A549 (cell line): ENCODE measurements around the gene CADPS2. TPM values are rescaled to one million over a fixed set of nuclear protein-coding genes. Genes with fewer than 3 reads are reported as not detected.

Source experiments
- ATAC-seq, 2 experiments: fragments of 200-7000 bp in 1 of 2; fragments of >200 bp in 1 of 2; cut with Nextera tagmentation in 1 of 2; cut with Tn5 transposase in 1 of 2; 3 replicates each; pipeline versions ENCODE4 v1.8.0 to v1.9.1; 2018 to 2020; ENCODE audit warnings: mild to moderate bottlenecking in 1 of 2, moderate library complexity in 1 of 2
- CTCF ChIA-PET: fragments of 300-600 bp; sonication (Branson Sonifier 250); formaldehyde crosslinking; extraction: SDS; loops from one replicate; lab custom pipeline; 2021; ENCODE audit warnings: antibody characterized with exemption, inconsistent platforms; lab: Yijun Ruan, JAX
- POLR2A ChIA-PET: fragments of 350-600 bp; formaldehyde crosslinking; extraction: SDS; loops from one replicate; lab custom pipeline; 2021; ENCODE audit warnings: antibody characterized with exemption, inconsistent platforms; lab: Yijun Ruan, JAX
- DNase-seq, 2 experiments: peaks; one replicate each; pipeline versions ENCODE4 v3.0.0 to v3.0.0-alpha.2; 2011 to 2016; ENCODE audit warnings: low read depth in 1 of 2, low spot score in 1 of 2
- FAIRE-seq: peaks from 2 replicates; lab custom pipeline; 2011; peaks lifted over from hg19 to GRCh38; lab: Jason Lieb, UNC
- H3K27ac ChIP-seq, 2 experiments: fragments of >200 bp; sonication (Bioruptor Twin); formaldehyde crosslinking; 3 replicates each; pipeline ENCODE4 v1.5.1; 2016 to 2017
- H3K4me1 ChIP-seq: fragments of >200 bp; sonication (Bioruptor Twin); formaldehyde crosslinking; 3 replicates; pipeline ENCODE4 v1.6.1; 2016
- H3K4me2 ChIP-seq: fragments of >200 bp; sonication (Bioruptor Twin); formaldehyde crosslinking; 3 replicates; pipeline ENCODE4 v1.6.1; 2016
- H3K4me3 ChIP-seq: fragments of >200 bp; sonication (Bioruptor Twin); formaldehyde crosslinking; 3 replicates; pipeline ENCODE4 v1.5.1; 2016
- H3K9me3 ChIP-seq: fragments of >200 bp; sonication (Bioruptor Twin); formaldehyde crosslinking; 3 replicates; pipeline ENCODE4 v1.6.1; 2016
- CBX8 ChIP-seq: fragments of 200-600 bp; sonication (generic); IDR thresholded peaks from 2 replicates; pipeline ENCODE4 v1.6.1; 2016
- FOSL2 ChIP-seq, 2 experiments: fragments of 450-650 bp in 1 of 2; fragments of >200 bp in 1 of 2; sonication (Bioruptor Twin) in 1 of 2; formaldehyde crosslinking; IDR thresholded peaks; 2 replicates each; pipeline versions ENCODE4 v1.5.0 to v1.6.1; 2016 to 2020; ENCODE audit warnings: mild to moderate bottlenecking in 1 of 2, moderate library complexity in 1 of 2
- HMGXB4 ChIP-seq: fragments of 250-450 bp; sonication (Bioruptor Pico); IDR thresholded peaks from 2 replicates; pipeline ENCODE4 v1.5.0; 2021; ENCODE audit warnings: mild to moderate bottlenecking, moderate library complexity, borderline replicate concordance
- MYC ChIP-seq: IDR thresholded peaks from 2 replicates; pipeline ENCODE4 v1.6.1; 2012; ENCODE audit warnings: mild to moderate bottlenecking, inconsistent platforms, low read length, improper control_type of control experiment, borderline replicate concordance
- NPAS2 ChIP-seq: fragments of 250-450 bp; sonication (Bioruptor Pico); IDR thresholded peaks from 2 replicates; pipeline ENCODE4 v1.8.0; 2022; ENCODE audit warnings: mild to moderate bottlenecking, moderate library complexity, borderline replicate concordance
- SREBF2 ChIP-seq: fragments of 450-650 bp; IDR thresholded peaks from 2 replicates; pipeline ENCODE4 v1.6.1; 2014; ENCODE audit warnings: mild to moderate bottlenecking, moderate library complexity
- WGBS: methylation state at CpG from one replicate; pipeline ENCODE4 v1.1.6; 2017; ENCODE audit errors: missing lambda C conversion rate; 5-methylcytosine and 5-hydroxymethylcytosine counted together
- polyA plus RNA-seq, 4 experiments: library from polyadenylated mRNA; depleted of rRNA in 3 of 4; stranded (reverse); fragments of >200 nt; fragmentation: RNase III in 1 of 4; extraction: RNeasy Plus Mini Kit Qiagen cat#74134 plus additional on column Dnase treatment in 1 of 4; gene quantifications; 2 replicates in 3 of 4; 3 replicates in 1 of 4; pipeline ENCODE4 v1.2.3, GENCODE V29; 2011 to 2017
- small RNA-seq, 6 experiments: library from RNA; depleted of rRNA; stranded (forward); fragments of <200 nt; gene quantifications; one replicate each; pipeline ENCODE3, GENCODE V24; 2012

CADPS2 gene
- polyA plus RNA-seq, 2 of the 4 experiments (the other 2 are of a cell fraction) = 0.04 to 0.10 TPM

DNA sequence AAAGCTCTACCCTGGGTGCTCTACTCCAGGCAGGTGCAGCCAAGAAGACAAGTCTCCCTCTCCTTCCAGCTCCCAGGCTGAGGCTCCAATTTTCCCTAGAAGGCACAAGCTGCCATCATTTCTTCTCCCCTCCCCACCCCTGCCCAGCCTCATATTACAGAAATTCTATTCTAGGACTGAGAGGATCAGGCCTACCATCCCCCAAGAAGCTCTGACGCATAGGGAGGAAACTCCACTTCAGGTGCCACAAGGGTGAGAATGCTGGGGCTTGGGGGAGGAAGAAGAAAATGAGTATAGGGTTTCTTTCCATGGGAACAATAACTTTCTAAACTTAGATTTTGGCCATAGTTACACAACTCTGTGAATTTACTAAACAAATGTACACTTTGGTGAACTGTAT is 617.0 kb downstream of the CADPS2 start:
- FAIRE-seq = no peak
- WGBS = 29% methylated on average over 1 of the region's 1 CpG
- no peak for DNase-seq
- ChIA-PET POLR2A (no interaction called here), CTCF (no interaction called here)
- no peak for TF ChIP-seq NPAS2 (CRISPR knock-in tag)
- TF ChIP-seq HMGXB4 (CRISPR knock-in tag) = no peak
- TF ChIP-seq FOSL2 (IDR thresholded peaks at IDR 0.05) = no peak
- TF ChIP-seq FOSL2 (CRISPR knock-in tag; IDR thresholded peaks at IDR 0.05) = no peak
- no peak for TF ChIP-seq MYC
- TF ChIP-seq SREBF2 = no peak
- TF ChIP-seq CBX8 = no peak
- ATAC-seq = no peak
- Histone ChIP-seq H3K9me3 (no peaks in the 10 kb centered on the region), H3K4me1 (no peaks in the 10 kb centered on the region), H3K27ac (no peak overlapping the region), H3K4me3 (no peak overlapping the region), H3K4me2 (no peak overlapping the region)

Small RNAs within 50 kb of the gene (small RNA-seq; reads per million reads assigned to genes)
- gene AC006463.1 = 0 reads per million in 6 experiments

Other genes starting within 250 kb of the CADPS2 start
- not detected in 2 replicates for gene RNF133, start 187.3 kb downstream of the CADPS2 start, polyA plus RNA-seq (2011; rRNA removed)
- gene RNF133, start 187.3 kb downstream of the CADPS2 start, polyA plus RNA-seq (2017; fragmentation: RNase III; extraction: RNeasy Plus Mini Kit Qiagen cat#74134 plus additional on column Dnase treatment) = not detected in 3 replicates
- not detected in 2 replicates for gene RNF148, start 183.5 kb downstream of the CADPS2 start, polyA plus RNA-seq (2011; rRNA removed)
- gene RNF148, start 183.5 kb downstream of the CADPS2 start, polyA plus RNA-seq (2017; fragmentation: RNase III; extraction: RNeasy Plus Mini Kit Qiagen cat#74134 plus additional on column Dnase treatment) = not detected in 3 replicates
- not detected in 2 replicates for gene TAS2R16, start 109.2 kb upstream of the CADPS2 start, polyA plus RNA-seq (2011; rRNA removed)
- gene TAS2R16, start 109.2 kb upstream of the CADPS2 start, polyA plus RNA-seq (2017; fragmentation: RNase III; extraction: RNeasy Plus Mini Kit Qiagen cat#74134 plus additional on column Dnase treatment) = not detected in 3 replicates